Right lobe of liver (tissue), 6 donors: Measurements from ENCODE around the gene ENO2. TPM values are rescaled to one million over a fixed set of nuclear protein-coding genes. Genes with fewer than 3 reads are reported as not detected.

Experiments used
- ATAC-seq, 4 donors: fragments of 200-7000 bp; cut with Tn5 transposase; one replicate each; pipeline ENCODE4 v1.9.1; 2020; ENCODE audit warnings: mild to moderate bottlenecking in 4 of 4, moderate library complexity in 4 of 4
- DNase-seq, 3 donors: peaks; one replicate each; pipeline ENCODE4 v3.0.0-alpha.2; 2020
- H3K27ac ChIP-seq, 3 donors: fragments of 200-600 bp; one replicate each; pipeline ENCODE4 v1.8.0; 2022
- H3K27me3 ChIP-seq, 2 donors: fragments of 200-600 bp; one replicate each; pipeline ENCODE4 v1.8.0; 2022
- H3K36me3 ChIP-seq, 4 donors: fragments of 200-600 bp; sonication (generic) in 1 of 4; one replicate each; pipeline versions ENCODE4 v1.5.1 to v1.8.0; 2017 to 2022; ENCODE audit warnings: control low read depth in 1 of 4
- H3K4me1 ChIP-seq, 4 donors: fragments of 200-600 bp; sonication (generic) in 1 of 4; one replicate each; pipeline versions ENCODE4 v1.5.1 to v1.8.0; 2017 to 2022; ENCODE audit warnings: control low read depth in 1 of 4
- H3K4me3 ChIP-seq, 3 donors: fragments of 200-600 bp; one replicate each; pipeline ENCODE4 v1.8.0; 2022
- H3K9me3 ChIP-seq, 4 donors: fragments of 200-600 bp; sonication (generic) in 1 of 4; one replicate each; pipeline versions ENCODE4 v1.5.1 to v1.8.0; 2017 to 2022; ENCODE audit warnings: control low read depth in 1 of 4
- POLR2A ChIP-seq: fragments of 450-650 bp; IDR thresholded peaks from one replicate; pipeline ENCODE4 v1.6.1; 2017; ENCODE audit warnings: antibody characterized with exemption, mild to moderate bottlenecking
- WGBS: methylation state at CpG from one replicate; pipeline ENCODE4 v1.1.6; 2018; ENCODE audit warnings: low coverage, low lambda C conversion rate; ENCODE audit not compliant: insufficient coverage; ENCODE audit errors: missing lambda C conversion rate; 5-methylcytosine and 5-hydroxymethylcytosine counted together
- intact Hi-C, 2 donors: fragments of 100-400 bp; cut with DNase I; formaldehyde crosslinking; loops; one replicate each; pipeline versions ENCODE4 v1.11.2 to v1.14.1; 2022
- total RNA-seq, 6 experiments: library from RNA; depleted of rRNA in 2 of 6; stranded (reverse); fragments of >200 nt in 2 of 6; fragmentation: NEBNext Ultra II Directional in 3 of 6; extraction: Animal tissue kit (Norgen Biotek cat#: 25700) in 3 of 6; gene quantifications; one replicate each; pipeline versions ENCODE4 v1.1.0 to v1.2.4, GENCODE V29; 2016 to 2023
- TF ChIP-seq, protein P1 (sequence below), 4 donors: fragments of 200-600 bp in 3 of 4; fragments of 450-650 bp in 1 of 4; IDR thresholded peaks; one replicate each; pipeline versions ENCODE4 v1.5.1 to v1.8.0; 2016 to 2022; ENCODE audit warnings: antibody characterized with exemption in 4 of 4, mild to moderate bottlenecking in 2 of 4
- donor health status: DM: no; HTN: yes; CAD: no.
- donor health status: DM: no; HTN: no; CAD: no.
- donor health status: DM: no; HTN: no; CAD: no.
- donor health status: DM: no; HTN: yes; CAD: no.
- donor health status: DM: no; HTN: yes; CAD: no.

Gene ENO2
- total RNA-seq, 6 experiments from 2014 or later = 1.1 to 9.3 (median 2.0) TPM

DNA sequence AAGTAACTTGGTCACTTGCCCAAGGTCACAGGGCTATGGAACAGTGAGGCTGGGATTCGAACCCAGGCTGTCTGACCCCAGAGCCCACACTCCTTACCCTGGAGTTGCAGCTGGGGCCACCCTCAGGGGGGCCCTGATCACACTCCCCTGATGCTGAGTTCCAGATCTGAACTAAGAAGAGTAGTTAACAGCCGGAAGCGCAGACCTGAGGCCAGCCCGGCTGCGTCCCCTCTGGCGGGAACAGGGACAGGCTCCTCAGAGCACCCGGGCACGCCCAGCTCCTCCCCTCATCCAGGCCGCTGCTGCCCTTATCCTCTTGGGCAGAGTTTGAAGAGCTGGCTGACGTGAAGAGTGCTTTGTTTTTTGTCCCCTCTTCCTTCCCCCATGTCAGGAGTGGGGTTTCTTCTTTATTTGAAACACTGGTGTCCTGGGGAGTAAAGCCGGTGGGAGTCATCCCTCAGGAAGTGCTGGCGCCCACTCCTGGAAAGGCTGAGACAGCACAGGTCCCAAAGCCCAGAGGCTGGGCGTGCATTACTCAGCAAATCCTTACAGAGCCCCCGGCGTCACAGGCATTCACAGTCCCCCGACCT, 47.4 kb downstream of the ENO2 start:
- Histone ChIP-seq H3K9me3 (no peaks in the 10 kb centered on the region), H3K4me1 (peaks cover 2 to 15% (median 7%) of the 10 kb centered on the region in 4 donors), H3K27ac (peak overlapping the region; percentile 0 to 62 (median 11)), H3K27me3 (no peaks in the 10 kb centered on the region), H3K36me3 (peaks cover 0 to 17% (median 13%) of the 10 kb centered on the region in 4 donors), H3K4me3 (no peak overlapping the region)
- peak in 3 of 4 donors; percentile 6 to 28 (median 14) for ATAC-seq
- intact Hi-C loops = no loop called here
- TF ChIP-seq POLR2A = peak; percentile 7
- TF ChIP-seq, protein P1, sequence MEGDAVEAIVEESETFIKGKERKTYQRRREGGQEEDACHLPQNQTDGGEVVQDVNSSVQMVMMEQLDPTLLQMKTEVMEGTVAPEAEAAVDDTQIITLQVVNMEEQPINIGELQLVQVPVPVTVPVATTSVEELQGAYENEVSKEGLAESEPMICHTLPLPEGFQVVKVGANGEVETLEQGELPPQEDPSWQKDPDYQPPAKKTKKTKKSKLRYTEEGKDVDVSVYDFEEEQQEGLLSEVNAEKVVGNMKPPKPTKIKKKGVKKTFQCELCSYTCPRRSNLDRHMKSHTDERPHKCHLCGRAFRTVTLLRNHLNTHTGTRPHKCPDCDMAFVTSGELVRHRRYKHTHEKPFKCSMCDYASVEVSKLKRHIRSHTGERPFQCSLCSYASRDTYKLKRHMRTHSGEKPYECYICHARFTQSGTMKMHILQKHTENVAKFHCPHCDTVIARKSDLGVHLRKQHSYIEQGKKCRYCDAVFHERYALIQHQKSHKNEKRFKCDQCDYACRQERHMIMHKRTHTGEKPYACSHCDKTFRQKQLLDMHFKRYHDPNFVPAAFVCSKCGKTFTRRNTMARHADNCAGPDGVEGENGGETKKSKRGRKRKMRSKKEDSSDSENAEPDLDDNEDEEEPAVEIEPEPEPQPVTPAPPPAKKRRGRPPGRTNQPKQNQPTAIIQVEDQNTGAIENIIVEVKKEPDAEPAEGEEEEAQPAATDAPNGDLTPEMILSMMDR (IDR thresholded peaks at IDR 0.05) = peak; percentile 8 to 35 (median 24)
- DNase-seq = peak in 2 of 3 donors; percentile 55
- 24% methylated on average over 5 of the region's 16 CpGs for WGBS

DNA sequence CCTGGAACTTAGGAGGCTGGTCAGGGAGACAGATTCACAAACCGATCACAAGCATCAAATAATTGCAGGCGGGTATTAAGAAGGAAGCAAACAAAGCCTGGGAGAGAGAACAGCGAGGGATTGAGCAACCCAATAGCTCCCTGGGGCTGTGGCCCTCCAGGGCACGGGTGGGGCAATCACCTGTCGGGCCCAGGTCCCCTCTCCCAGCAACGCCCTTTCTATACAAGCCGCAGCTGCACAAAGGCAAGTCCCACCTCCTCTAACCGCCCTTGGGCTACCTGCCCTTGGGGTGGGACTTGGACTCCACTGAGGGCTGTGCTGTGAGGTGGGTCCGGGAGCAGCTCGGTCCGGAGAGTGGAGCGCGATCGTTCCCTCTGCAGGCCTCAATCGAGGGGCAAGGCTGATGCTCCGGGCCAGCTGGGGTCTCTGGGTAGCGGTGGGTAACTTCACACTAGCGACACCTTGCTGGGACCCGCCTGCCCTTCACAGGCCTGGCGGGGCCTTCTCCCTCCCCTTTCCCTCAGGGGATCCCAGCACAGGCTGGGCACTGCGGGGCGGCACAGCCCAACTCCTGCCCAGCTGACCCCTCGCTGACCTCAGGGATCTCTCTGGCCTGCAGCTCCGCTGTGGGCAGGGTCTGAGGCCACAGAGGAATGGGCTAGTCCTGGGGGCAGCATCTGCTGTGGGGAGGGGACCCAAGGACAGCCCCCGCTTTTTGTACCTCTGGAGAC, 48.1 kb downstream of the ENO2 start:
- H3K36me3 ChIP-seq = peaks cover 4 to 24% (median 17%) of the 10 kb centered on the region in 4 donors
- DNase-seq (peak in 2 of 3 donors; percentile 47 to 50), ATAC-seq (peak in 3 of 4 donors; percentile 5 to 12 (median 6))
- no peak overlapping the region for H3K4me3 ChIP-seq
- TF ChIP-seq, protein P1 (IDR thresholded peaks at IDR 0.05) = no peak
- no peak for TF ChIP-seq POLR2A
- peak overlapping the region in 2 of 3 donors; percentile 0 to 62 for H3K27ac ChIP-seq
- WGBS = 16% methylated on average over 5 of the region's 25 CpGs
- H3K4me1 ChIP-seq = peaks cover 2 to 15% (median 7%) of the 10 kb centered on the region in 4 donors
- intact Hi-C loops = no loop called here
- no peaks in the 10 kb centered on the region for H3K9me3 ChIP-seq
- H3K27me3 ChIP-seq = no peaks in the 10 kb centered on the region

DNA sequence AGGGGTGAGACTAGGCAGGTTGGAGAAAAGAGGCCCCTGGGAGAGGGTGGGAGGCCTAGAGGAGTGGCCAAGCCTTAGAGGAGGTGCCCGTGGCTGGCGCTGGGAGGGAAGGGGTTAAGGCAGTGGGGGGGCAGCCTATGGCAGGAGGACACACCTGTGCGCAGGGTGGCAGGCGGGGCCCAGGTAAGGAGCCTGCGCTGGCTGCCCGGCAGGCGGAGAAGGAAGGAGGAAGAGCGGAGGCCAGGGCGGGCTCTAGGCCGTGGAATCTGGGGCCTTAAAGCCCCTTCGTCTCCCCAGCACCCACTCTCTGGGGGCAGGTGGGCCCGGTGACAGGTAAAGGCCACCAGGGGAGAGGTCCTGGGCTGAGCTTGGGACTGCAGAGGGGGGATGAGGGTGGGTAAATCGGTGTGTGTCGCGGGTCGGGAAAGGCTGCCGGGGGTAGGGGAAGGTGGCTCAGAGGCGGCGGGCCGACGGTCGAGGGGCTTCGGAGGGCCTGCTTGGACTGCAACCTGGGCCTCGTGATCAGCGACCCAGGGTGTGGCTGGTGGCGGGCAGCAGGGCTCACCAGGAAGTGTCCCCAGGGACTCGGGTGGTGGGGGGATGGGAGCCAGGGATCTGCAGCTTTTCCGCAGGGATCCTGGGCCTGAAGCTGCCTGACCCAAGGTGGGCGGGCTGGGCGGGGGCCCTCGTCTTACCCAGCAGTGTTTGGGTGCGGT, 48.8 kb downstream of the ENO2 start:
- ATAC-seq (no peak), DNase-seq (peak in 2 of 3 donors; percentile 50 to 57)
- Histone ChIP-seq H3K27ac (no peak overlapping the region), H3K9me3 (no peaks in the 10 kb centered on the region), H3K36me3 (peaks cover 6 to 31% (median 22%) of the 10 kb centered on the region in 4 donors), H3K4me3 (no peak overlapping the region), H3K27me3 (no peaks in the 10 kb centered on the region), H3K4me1 (peaks cover 2 to 15% (median 7%) of the 10 kb centered on the region in 4 donors)
- 79% methylated on average over 19 of the region's 32 CpGs for WGBS
- intact Hi-C loops = no loop called here
- TF ChIP-seq POLR2A = no peak
- TF ChIP-seq, protein P1 (IDR thresholded peaks at IDR 0.05) = no peak

DNA sequence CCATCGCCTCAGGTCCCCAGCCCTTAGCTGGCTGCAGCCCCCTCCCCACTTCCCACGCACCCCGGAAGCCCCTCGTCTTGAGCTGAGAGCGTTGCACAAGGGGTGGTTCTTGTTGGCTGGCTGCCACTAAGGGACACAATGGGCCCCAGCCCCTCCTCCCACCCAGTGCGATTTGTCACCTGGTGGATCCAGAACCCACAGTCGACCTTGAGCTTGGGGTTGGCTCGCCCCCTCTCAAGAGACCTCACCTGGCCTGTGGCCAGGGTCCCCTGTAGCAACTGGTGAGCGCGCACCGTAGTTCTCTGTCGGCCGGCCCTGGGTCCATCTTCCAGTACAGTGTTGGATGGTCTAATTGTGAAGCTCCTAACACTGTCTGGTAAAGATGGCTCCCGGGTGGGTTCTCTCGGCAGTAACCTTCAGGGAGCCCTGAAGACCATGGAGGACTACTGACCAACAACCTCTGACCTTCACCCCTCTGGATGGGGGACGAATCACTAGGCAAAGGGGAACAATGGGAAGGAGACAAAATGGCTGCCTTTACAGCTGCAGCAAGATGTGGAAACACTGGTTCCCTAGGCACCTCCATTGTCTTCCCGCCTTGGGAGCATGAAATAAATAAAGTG, 49.5 kb downstream of the ENO2 start:
- Histone ChIP-seq H3K27me3 (no peaks in the 10 kb centered on the region), H3K9me3 (no peaks in the 10 kb centered on the region), H3K27ac (no peak overlapping the region), H3K36me3 (peaks cover 6 to 38% (median 25%) of the 10 kb centered on the region in 4 donors), H3K4me1 (peaks cover 2 to 17% (median 9%) of the 10 kb centered on the region in 4 donors), H3K4me3 (no peak overlapping the region)
- TF ChIP-seq, protein P1 (IDR thresholded peaks at IDR 0.05) = no peak
- TF ChIP-seq POLR2A = no peak
- 100% methylated on average over 1 of the region's 17 CpGs for WGBS
- ATAC-seq (no peak), DNase-seq (no peak)
- intact Hi-C loops = no loop called here
